GM18867 (cell line): Measurements from ENCODE around the gene TMEM92.

Experiments used
- ATAC-seq: cut with Tn5 transposase; IDR thresholded peaks from one replicate; pipeline ENCODE4 v1.9.1; 2021; ENCODE audit warnings: mild to moderate bottlenecking, moderate library complexity; ENCODE audit not compliant: unreplicated experiment

Gene TMEM92

DNA sequence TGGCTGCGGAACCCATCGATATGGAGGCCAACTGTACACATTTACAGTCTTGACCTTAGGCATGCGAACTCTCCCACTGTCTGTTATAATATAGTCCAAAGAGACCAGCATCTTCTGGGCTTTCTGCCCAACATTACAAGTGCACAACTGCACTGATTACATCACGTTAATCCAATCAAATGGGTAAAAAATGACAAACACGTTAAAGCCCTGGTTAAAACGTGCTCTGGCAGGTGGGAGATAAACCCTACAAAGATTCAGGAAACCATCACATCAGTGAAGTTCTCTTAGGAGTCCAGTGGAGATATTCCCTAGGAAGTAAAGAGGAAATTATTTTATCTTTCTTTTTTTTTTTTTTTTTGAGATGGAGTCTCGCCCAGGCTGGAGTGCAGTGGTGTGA, 48.0 kb downstream of the TMEM92 start:
- no peak for ATAC-seq

DNA sequence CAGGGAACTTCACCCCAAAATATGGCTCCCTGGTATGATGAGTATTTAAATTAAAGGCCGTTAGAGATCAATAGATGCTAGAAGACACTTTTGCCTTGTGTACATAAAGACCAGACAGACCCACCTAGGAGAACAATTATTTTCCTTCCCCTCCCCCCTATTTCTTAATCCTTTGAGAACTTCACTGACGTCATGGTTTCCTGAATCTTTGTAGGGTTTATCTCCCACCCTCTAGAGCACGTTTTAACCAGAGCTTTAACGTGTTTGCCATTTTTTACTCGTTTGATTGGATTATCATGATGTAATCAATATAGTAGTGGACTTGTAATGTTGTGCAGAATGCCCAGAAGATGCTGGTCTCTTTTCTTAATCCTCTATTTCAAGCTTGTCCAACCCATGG, 48.8 kb downstream of the TMEM92 start:
- no peak for ATAC-seq

- no peak for ATAC-seq
These were observed 51.6 kb downstream of the TMEM92 start for GRCh38 chr17:50325906-50326305.

GRCh38 chr17:50326831-50327364, 52.6 kb downstream of the TMEM92 start:
- no peak for ATAC-seq

DNA sequence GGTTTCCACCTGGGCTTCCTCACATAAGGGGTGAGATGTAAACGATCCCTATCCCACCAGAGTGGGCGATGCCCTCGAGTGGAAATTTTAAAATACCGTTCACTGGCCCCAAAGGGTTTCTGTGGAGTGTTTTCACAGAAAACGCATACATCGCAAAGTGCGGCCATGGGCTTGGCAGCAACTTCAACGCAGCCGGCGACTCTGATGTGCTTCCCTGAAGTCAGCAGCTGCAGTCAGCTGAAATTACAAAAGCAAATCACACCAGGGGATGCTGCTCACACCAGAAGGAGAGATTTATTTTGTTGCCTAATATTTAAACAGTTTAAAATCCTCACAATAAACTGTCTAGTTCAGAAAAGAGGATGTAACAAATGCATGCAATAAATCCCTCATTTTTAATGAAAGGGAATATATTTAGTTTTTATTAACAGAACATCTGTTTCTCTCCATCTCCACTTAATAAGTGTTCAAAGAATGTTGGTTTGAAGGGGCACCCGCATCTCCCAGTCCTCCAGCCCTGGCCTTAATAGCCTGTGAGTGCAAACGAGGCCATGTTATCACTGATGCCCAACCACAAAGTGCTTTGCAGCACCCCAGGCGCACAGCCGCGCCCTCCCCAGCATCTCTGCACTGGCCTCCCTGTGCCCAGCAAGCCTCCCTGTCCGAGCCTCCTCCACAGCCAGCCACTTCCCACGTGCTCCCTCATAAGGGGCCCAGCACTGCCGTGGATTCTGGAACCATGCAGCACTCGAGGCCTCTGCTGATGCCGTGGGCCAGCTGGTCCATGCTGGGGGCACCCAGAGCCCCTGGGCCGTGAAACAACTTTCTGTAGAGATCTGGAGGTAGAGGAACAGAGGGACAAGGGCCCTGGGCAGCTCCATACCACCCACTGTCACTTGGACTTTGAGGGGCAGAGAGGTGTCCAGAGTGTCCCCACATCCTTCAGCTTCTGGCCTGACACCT, 54.4 kb downstream of the TMEM92 start:
- ATAC-seq = no peak

- ATAC-seq = no peak
These were observed 55.5 kb downstream of the TMEM92 start for GRCh38 chr17:50329716-50330115.

GRCh38 chr17:50330151-50330775, 56.0 kb downstream of the TMEM92 start:
- ATAC-seq = no peak
